SK-N-MC (cell line): ENCODE measurements around the gene RASSF1.

Experiments used
- EZH2 ChIP-seq: fragments of 200-600 bp; sonication (generic); IDR thresholded peaks from one replicate; pipeline ENCODE4 v1.6.1; 2017; ENCODE audit warnings: antibody characterized with exemption
- POLR2AphosphoS5 ChIP-seq: IDR thresholded peaks from 2 replicates; pipeline ENCODE4 v1.6.1; 2012; ENCODE audit warnings: mild to moderate bottlenecking, low read depth, low read length, borderline replicate concordance

GRCh38 chr3:50341537-50341936 lies 901 bp upstream of the RASSF1 start:
- TF ChIP-seq EZH2 (no peak), POLR2AphosphoS5 (no peak)
